Measurements from ENCODE around the gene PRAMEF11. TPM values are rescaled to one million over a fixed set of nuclear protein-coding genes. Genes with fewer than 3 reads are reported as not detected.

The PRAMEF11 gene
- not detected in 5 replicates for total RNA-seq (2022; extraction: Qiagen RNA extraction; ENCODE audit: low read depth)

DNA sequence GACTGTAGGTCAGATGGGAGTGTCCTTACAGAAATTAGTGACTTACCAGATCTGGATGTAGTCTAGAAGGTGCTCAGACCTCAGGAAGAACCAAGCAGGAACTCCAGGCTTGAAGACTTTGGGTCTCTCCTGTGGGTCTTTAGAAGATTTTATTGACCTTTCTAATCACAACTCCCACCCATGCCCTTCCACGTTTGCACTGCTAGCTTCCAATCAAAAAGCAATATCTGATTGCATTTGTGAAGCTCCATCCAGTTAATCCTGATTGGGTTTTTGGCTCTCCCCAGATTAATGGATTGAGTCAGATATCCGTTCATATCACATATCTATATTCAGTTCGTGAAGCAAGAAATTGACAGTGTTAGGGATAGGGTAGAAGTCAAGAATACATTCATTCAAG is at the start of gene PRAMEF11:
Gene PRAMEF11 (minus strand): TSS at position 101 of the 400 bp plus-strand sequence. CDS start 2,621 bp downstream, outside the sequence.

DNA sequence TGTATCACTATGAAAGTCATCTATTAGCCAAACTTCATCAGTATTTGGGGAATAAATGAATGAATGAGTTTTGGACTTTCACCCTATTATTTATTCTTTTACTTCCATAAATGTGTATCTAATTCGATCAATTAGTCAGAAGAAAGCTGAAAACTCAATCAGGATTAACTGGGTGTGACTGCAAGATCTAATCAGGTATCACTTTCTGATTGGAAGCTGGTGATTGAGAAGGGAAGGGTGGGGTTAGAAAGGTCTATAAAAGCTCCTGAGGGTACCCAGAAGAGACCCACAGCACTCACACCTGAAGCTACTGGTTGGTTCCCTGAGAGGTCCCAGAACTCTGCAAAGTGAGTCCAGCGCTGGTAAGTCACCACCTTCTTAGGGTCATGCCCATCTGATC is 25.6 kb upstream of the PRAMEF11 start, which contains the start of gene PRAMEF2:
Gene PRAMEF2 (plus strand): TSS at position 301 of the 400 bp plus-strand sequence. CDS start 1,924 bp downstream, outside the sequence.

DNA sequence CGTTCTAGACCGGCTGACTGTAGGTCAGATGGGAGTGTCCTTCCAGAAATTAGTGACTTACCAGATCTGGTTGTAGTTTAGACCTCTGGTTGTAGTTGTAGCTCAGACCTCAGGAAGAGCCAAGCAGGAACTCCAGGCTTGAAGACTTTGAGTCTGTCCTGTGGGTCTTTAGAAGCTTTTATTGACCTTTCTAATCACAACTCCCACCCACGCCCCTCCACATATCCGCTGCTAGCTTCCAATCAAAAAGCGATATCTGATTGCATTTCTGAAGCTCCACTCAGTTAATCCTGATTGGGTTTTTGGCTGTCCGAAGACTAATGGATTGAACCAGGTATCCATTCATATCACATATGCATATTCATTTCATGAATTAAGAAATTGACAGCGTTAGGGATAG is 17.4 kb upstream of the PRAMEF11 start, which contains the start of gene HNRNPCL1:
Gene HNRNPCL1 (minus strand): TSS at position 101 of the 400 bp plus-strand sequence. CDS start 431 bp downstream, outside the sequence.

DNA sequence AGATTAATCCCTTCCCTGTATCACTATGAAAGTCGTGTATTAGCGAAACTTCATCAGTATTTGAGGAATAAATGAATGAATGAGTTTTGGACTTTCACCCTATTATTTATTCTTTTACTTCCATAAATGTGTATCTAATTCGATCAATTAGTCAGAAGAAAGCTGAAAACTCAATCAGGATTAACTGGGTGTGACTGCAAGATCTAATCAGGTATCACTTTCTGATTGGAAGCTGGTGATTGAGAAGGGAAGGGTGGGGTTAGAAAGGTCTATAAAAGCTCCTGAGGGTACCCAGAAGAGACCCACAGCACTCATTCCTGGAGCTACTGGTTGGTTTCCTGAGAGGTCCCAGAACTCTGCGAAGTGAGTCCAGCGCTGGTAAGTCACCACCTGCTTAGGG is 40.1 kb downstream of the PRAMEF11 start, which contains the start of gene PRAMEF1:
Gene PRAMEF1 (plus strand): TSS at position 301 of the 400 bp plus-strand sequence. CDS start 1,831 bp downstream, outside the sequence.

Other genes with a start within 250 kb of the PRAMEF11 start
- gene DHRS3, start 213.2 kb downstream of the PRAMEF11 start, total RNA-seq (2022; extraction: Qiagen RNA extraction; ENCODE audit: low read depth) = 42.4 to 56.0 TPM (median 54.9 TPM) in 5 replicates
- not detected in 5 replicates for gene AADACL4, start 187.3 kb downstream of the PRAMEF11 start, total RNA-seq (2022; extraction: Qiagen RNA extraction; ENCODE audit: low read depth)
- gene AADACL3, start 115.3 kb downstream of the PRAMEF11 start, total RNA-seq (2022; extraction: Qiagen RNA extraction; ENCODE audit: low read depth) = not detected in 5 replicates
- gene CFAP107, start 85.2 kb downstream of the PRAMEF11 start, total RNA-seq (2022; extraction: Qiagen RNA extraction; ENCODE audit: low read depth) = not detected in 5 replicates
- gene PRAMEF12, start 57.7 kb downstream of the PRAMEF11 start, total RNA-seq (2022; extraction: Qiagen RNA extraction; ENCODE audit: low read depth) = not detected in 5 replicates
- not detected in 5 replicates for gene PRAMEF1, start 40.0 kb downstream of the PRAMEF11 start, total RNA-seq (2022; extraction: Qiagen RNA extraction; ENCODE audit: low read depth)
- 0.12 TPM in 1 of 5 replicates, not detected in the others for gene HNRNPCL1, start 17.3 kb upstream of the PRAMEF11 start, total RNA-seq (2022; extraction: Qiagen RNA extraction; ENCODE audit: low read depth)
- 0.08 to 0.10 TPM in 2 of 5 replicates, not detected in the others for gene PRAMEF2, start 25.7 kb upstream of the PRAMEF11 start, total RNA-seq (2022; extraction: Qiagen RNA extraction; ENCODE audit: low read depth)
- gene PRAMEF4, start 54.8 kb upstream of the PRAMEF11 start, total RNA-seq (2022; extraction: Qiagen RNA extraction; ENCODE audit: low read depth) = not detected in 5 replicates
- not detected in 5 replicates for gene PRAMEF10, start 66.9 kb upstream of the PRAMEF11 start, total RNA-seq (2022; extraction: Qiagen RNA extraction; ENCODE audit: low read depth)
- not detected in 5 replicates for gene PRAMEF7, start 85.2 kb upstream of the PRAMEF11 start, total RNA-seq (2022; extraction: Qiagen RNA extraction; ENCODE audit: low read depth)
- gene PRAMEF6, start 116.2 kb upstream of the PRAMEF11 start, total RNA-seq (2022; extraction: Qiagen RNA extraction; ENCODE audit: low read depth) = not detected in 5 replicates
- not detected in 5 replicates for gene PRAMEF27, start 225.2 kb upstream of the PRAMEF11 start, total RNA-seq (2022; extraction: Qiagen RNA extraction; ENCODE audit: low read depth)
- not detected in 5 replicates for gene HNRNPCL3, start 229.4 kb upstream of the PRAMEF11 start, total RNA-seq (2022; extraction: Qiagen RNA extraction; ENCODE audit: low read depth)
- gene PRAMEF25, start 239.4 kb upstream of the PRAMEF11 start, total RNA-seq (2022; extraction: Qiagen RNA extraction; ENCODE audit: low read depth) = not detected in 5 replicates

Measured in A549 treated with GW870086 at 1 μM for 4 hours (cell line).